Measurements from ENCODE around the gene FHL5.

DNA sequence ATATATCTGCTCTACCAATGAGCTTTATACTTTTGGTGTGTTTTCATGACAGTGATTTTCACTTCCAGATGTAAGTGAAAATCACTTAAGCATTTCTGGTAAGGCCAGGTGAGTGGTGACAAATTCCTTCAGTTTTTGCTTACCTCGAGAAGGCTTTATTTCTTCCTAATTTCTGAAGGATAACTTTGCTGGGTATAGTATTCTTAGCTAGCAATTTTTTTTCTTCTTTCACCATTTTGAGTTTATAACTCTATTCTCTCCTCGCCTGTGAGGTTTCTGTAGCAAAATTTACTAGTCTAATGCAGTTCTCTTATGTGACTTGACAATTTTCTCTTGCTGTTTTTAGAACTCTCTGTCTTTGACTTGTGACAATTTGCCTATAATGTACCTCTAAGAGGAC is 7.1 kb downstream of the FHL5 start:
- TF ChIP-seq EZH2 (IDR thresholded peaks at IDR 0.05; ENCODE audit: insufficient read depth, low read length), result no peak
- TF ChIP-seq, protein P1, sequence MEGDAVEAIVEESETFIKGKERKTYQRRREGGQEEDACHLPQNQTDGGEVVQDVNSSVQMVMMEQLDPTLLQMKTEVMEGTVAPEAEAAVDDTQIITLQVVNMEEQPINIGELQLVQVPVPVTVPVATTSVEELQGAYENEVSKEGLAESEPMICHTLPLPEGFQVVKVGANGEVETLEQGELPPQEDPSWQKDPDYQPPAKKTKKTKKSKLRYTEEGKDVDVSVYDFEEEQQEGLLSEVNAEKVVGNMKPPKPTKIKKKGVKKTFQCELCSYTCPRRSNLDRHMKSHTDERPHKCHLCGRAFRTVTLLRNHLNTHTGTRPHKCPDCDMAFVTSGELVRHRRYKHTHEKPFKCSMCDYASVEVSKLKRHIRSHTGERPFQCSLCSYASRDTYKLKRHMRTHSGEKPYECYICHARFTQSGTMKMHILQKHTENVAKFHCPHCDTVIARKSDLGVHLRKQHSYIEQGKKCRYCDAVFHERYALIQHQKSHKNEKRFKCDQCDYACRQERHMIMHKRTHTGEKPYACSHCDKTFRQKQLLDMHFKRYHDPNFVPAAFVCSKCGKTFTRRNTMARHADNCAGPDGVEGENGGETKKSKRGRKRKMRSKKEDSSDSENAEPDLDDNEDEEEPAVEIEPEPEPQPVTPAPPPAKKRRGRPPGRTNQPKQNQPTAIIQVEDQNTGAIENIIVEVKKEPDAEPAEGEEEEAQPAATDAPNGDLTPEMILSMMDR (IDR thresholded peaks at IDR 0.05; ENCODE audit: insufficient read depth, low read depth, low read length), result no peak
